Pons (tissue), 1 donor: ENCODE results near the gene ZZZ3.
"Not testable (repeated sequence)": the region's sequence is repeated elsewhere in the genome, so short reads cannot be mapped to it uniquely, and the experiment has no call there.

Source experiments
- DNase-seq: peaks from one replicate; pipeline ENCODE4 v3.0.0-alpha.2; 2016; ENCODE audit warnings: low spot score

Gene ZZZ3

GRCh38 chr1:77682460-77683159, at the start of gene ZZZ3:
TSS of gene ZZZ3 (minus strand) at chr1:77682658. CDS start at chr1:77633354, 49,304 bp downstream.
- DNase-seq, result peak; percentile 92

- DNase-seq, result no peak
These were observed 49.6 kb upstream of the ZZZ3 start for GRCh38 chr1:77732090-77732489.

- DNase-seq, result no peak
These were observed 43.2 kb upstream of the ZZZ3 start for GRCh38 chr1:77725706-77726105.

- no peak for DNase-seq
These were observed 35.7 kb upstream of the ZZZ3 start for GRCh38 chr1:77718181-77718580.

- no peak for DNase-seq
These were observed 33.6 kb upstream of the ZZZ3 start for GRCh38 chr1:77716065-77716464.

GRCh38 chr1:77709727-77710126, 27.3 kb upstream of the ZZZ3 start:
- no peak for DNase-seq

- DNase-seq, result no peak
These were observed 23.9 kb upstream of the ZZZ3 start for GRCh38 chr1:77706321-77706720.

GRCh38 chr1:77704736-77705135, 22.3 kb upstream of the ZZZ3 start:
- no peak for DNase-seq

GRCh38 chr1:77699673-77700072, 17.2 kb upstream of the ZZZ3 start:
- not testable (repeated sequence) for DNase-seq

- no peak for DNase-seq
These were observed 15.0 kb upstream of the ZZZ3 start for GRCh38 chr1:77697441-77697840.

- DNase-seq, result no peak
These were observed 6.5 kb upstream of the ZZZ3 start for GRCh38 chr1:77688939-77689338.

- no peak for DNase-seq
These were observed 5.1 kb upstream of the ZZZ3 start for GRCh38 chr1:77687519-77687906.

- DNase-seq, result no peak
These were observed 4.5 kb upstream of the ZZZ3 start for GRCh38 chr1:77686796-77687518.

- peak; percentile 90 for DNase-seq
These were observed 996 bp upstream of the ZZZ3 start for GRCh38 chr1:77683160-77684148.

GRCh38 chr1:77680173-77680572, 2.3 kb downstream of the ZZZ3 start:
- DNase-seq, result no peak

GRCh38 chr1:77678660-77679610, 3.5 kb downstream of the ZZZ3 start:
- no peak for DNase-seq

- DNase-seq, result not testable (repeated sequence)
These were observed 7.7 kb downstream of the ZZZ3 start for GRCh38 chr1:77674807-77675206.

- DNase-seq, result no peak
These were observed 8.6 kb downstream of the ZZZ3 start for GRCh38 chr1:77673716-77674355.

- DNase-seq, result no peak
These were observed 9.4 kb downstream of the ZZZ3 start for GRCh38 chr1:77673030-77673429.

GRCh38 chr1:77672374-77672773, 10.1 kb downstream of the ZZZ3 start:
- DNase-seq, result no peak

GRCh38 chr1:77671836-77672235, 10.6 kb downstream of the ZZZ3 start:
- peak; percentile 88 for DNase-seq
